Keratinocyte (primary cell): ENCODE data around the gene TEKT3.

ENCODE experiments used
- CTCF ChIP-seq, 3 experiments: IDR thresholded peaks in 1 of 3; conservative IDR thresholded peaks in 1 of 3; optimal IDR thresholded peaks in 1 of 3; 2 replicates in 2 of 3; 3 replicates in 1 of 3; pipeline versions ENCODE3 to v1.5.1; 2011; ENCODE audit warnings: low read length in 3 of 3, mild to moderate bottlenecking in 3 of 3, moderate library complexity in 2 of 3, control low read depth in 1 of 3, inconsistent platforms in 1 of 3; ENCODE audit not compliant: insufficient read depth in 2 of 3; ENCODE audit errors: extremely low read depth in 1 of 3
- EZH2 ChIP-seq: IDR thresholded peaks from one replicate; pipeline ENCODE4 v1.6.1; 2012; ENCODE audit warnings: inconsistent platforms, mild to moderate bottlenecking, low read length, moderate library complexity

- no peak for TF ChIP-seq CTCF (optimal IDR thresholded peaks at IDR 0.05 in 1 of 3, IDR thresholded peaks at IDR 0.05 in 1 of 3, conservative IDR thresholded peaks at IDR 0.05 in 1 of 3; ENCODE audit: extremely low read depth in 1 of 3, insufficient read depth in 2 of 3, low read length in 3 of 3)
- no peak for TF ChIP-seq EZH2
Observed at GRCh38 chr17:15364615-15365014, 23.2 kb upstream of the TEKT3 start.
